ENCODE results near the gene RADIL.

Gene RADIL

GRCh38 chr7:4851459-4852422, 31.8 kb downstream of the RADIL start:
- no peak for DNase-seq

- DNase-seq = no peak
These were observed 33.2 kb downstream of the RADIL start for GRCh38 chr7:4850262-4850795.

- peak; percentile 8 for DNase-seq
These were observed 34.1 kb downstream of the RADIL start for GRCh38 chr7:4849390-4849789.

- DNase-seq = no peak
These were observed 37.8 kb downstream of the RADIL start for GRCh38 chr7:4845740-4846142.

- DNase-seq = no peak
These were observed 41.0 kb downstream of the RADIL start for GRCh38 chr7:4842319-4843064.

- no peak for DNase-seq
These were observed 41.7 kb downstream of the RADIL start for GRCh38 chr7:4841836-4842235.

- DNase-seq = no peak
These were observed 42.3 kb downstream of the RADIL start for GRCh38 chr7:4841007-4841784.

GRCh38 chr7:4840079-4840501, 43.4 kb downstream of the RADIL start:
- no peak for DNase-seq

- DNase-seq = no peak
These were observed 44.7 kb downstream of the RADIL start for GRCh38 chr7:4838626-4839334.

- DNase-seq = no peak
These were observed 45.5 kb downstream of the RADIL start for GRCh38 chr7:4837803-4838625.

- DNase-seq = no peak
These were observed 46.3 kb downstream of the RADIL start for GRCh38 chr7:4837041-4837802.

- DNase-seq = no peak
These were observed 47.3 kb downstream of the RADIL start for GRCh38 chr7:4836206-4836661.

- DNase-seq = no peak
These were observed 47.9 kb downstream of the RADIL start for GRCh38 chr7:4835398-4836205.

GRCh38 chr7:4834601-4835397, 48.7 kb downstream of the RADIL start:
- no peak for DNase-seq

- no peak for DNase-seq
These were observed 49.6 kb downstream of the RADIL start for GRCh38 chr7:4833691-4834600.

GRCh38 chr7:4833176-4833575, 50.3 kb downstream of the RADIL start:
- no peak for DNase-seq

GRCh38 chr7:4832711-4833110, 50.8 kb downstream of the RADIL start:
- no peak for DNase-seq
